K562 (cell line): ENCODE measurements around the gene RFPL4A. TPM values are rescaled to one million over a fixed set of nuclear protein-coding genes. Genes with fewer than 3 reads are reported as not detected.

ENCODE experiments used
- ATAC-seq: fragments of 200-7000 bp; cut with Tn5 transposase; 3 replicates; pipeline ENCODE4 v1.9.1; 2020; ENCODE audit warnings: moderate library complexity
- BruUV-seq: library from RNA; stranded (reverse); fragments of 400-500 nt; replicated peaks from 2 replicates; lab custom pipeline; 2021; lab: Mats Ljungman, UMichigan
- CTCF ChIA-PET: fragments of 300-600 bp; formaldehyde crosslinking; extraction: SDS; loops from one replicate; lab custom pipeline; 2021; ENCODE audit warnings: low intra/inter-chr PET ratio; lab: Yijun Ruan, JAX
- POLR2A ChIA-PET: fragments of 300-600, 350-650 bp; sonication (Branson Sonifier 250); formaldehyde crosslinking; extraction: SDS; loops from one replicate; lab custom pipeline; 2021; ENCODE audit warnings: antibody characterized with exemption, inconsistent platforms; lab: Yijun Ruan, JAX
- DNase-seq, 4 experiments: peaks; one replicate each; pipeline versions ENCODE4 v3.0.0 to v3.0.0-alpha.2; 2011 to 2018; ENCODE audit warnings: low spot score in 3 of 4, mixed read lengths in 3 of 4; ENCODE audit errors: extremely low read depth in 1 of 4
- FAIRE-seq: peaks from 2 replicates; lab custom pipeline; 2011; peaks lifted over from hg19 to GRCh38; lab: Jason Lieb, UNC
- H2AFZ ChIP-seq: 2 replicates; pipeline ENCODE4 v1.6.0; 2011; ENCODE audit warnings: low read depth, low read length, control low read depth, inconsistent platforms
- H3K27ac ChIP-seq: fragments of 200-600 bp; 3 replicates; pipeline ENCODE4 v1.8.0; 2011; ENCODE audit warnings: low read depth, mild to moderate bottlenecking, control low read depth, inconsistent platforms, low read length, moderate library complexity, mixed read lengths; ENCODE audit errors: extremely low read depth
- H3K27me3 ChIP-seq, 2 experiments: fragments of 300-600 bp in 1 of 2; 2 replicates in 1 of 2; 3 replicates in 1 of 2; pipeline versions ENCODE4 v1.6.0 to v1.8.0; 2011; ENCODE audit warnings: inconsistent platforms in 2 of 2, low read length in 2 of 2, mild to moderate bottlenecking in 1 of 2, mixed read lengths in 1 of 2, moderate library complexity in 1 of 2; ENCODE audit not compliant: control insufficient read depth in 2 of 2, insufficient read depth in 2 of 2
- H3K36me3 ChIP-seq: fragments of 300-600 bp; 3 replicates; pipeline ENCODE4 v1.8.0; 2011; ENCODE audit warnings: mild to moderate bottlenecking, low read length, inconsistent platforms; ENCODE audit not compliant: control insufficient read depth, insufficient read depth
- H3K4me1 ChIP-seq, 2 experiments: fragments of 200-600 bp in 1 of 2; replicated peaks in 1 of 2; 2 replicates in 1 of 2; 3 replicates in 1 of 2; pipeline versions ENCODE4 v1.5.1 to v1.8.0; 2011; ENCODE audit warnings: inconsistent platforms in 2 of 2, low read length in 2 of 2, mild to moderate bottlenecking in 1 of 2, mixed read lengths in 1 of 2, moderate library complexity in 1 of 2; ENCODE audit not compliant: control insufficient read depth in 2 of 2, insufficient read depth in 2 of 2
- H3K4me2 ChIP-seq: 2 replicates; pipeline ENCODE4 v1.6.1; 2011; ENCODE audit warnings: low read length, control low read depth, inconsistent platforms, mixed read lengths; ENCODE audit not compliant: insufficient read depth
- H3K4me3 ChIP-seq: fragments of 200-600 bp; sonication (generic), shearing (Covaris generic); 2 replicates; pipeline ENCODE4 v1.5.1; 2016; ENCODE audit warnings: control low read depth, inconsistent platforms
- H3K79me2 ChIP-seq: fragments of 200-600 bp; 3 replicates; pipeline ENCODE4 v1.8.0; 2011; ENCODE audit warnings: low read length, inconsistent platforms; ENCODE audit not compliant: control insufficient read depth, insufficient read depth
- H3K9ac ChIP-seq, 2 experiments: 2 replicates each; pipeline versions ENCODE4 v1.6.0 to v1.6.1; 2011; ENCODE audit warnings: low read depth in 2 of 2, low read length in 2 of 2, control low read depth in 1 of 2, inconsistent platforms in 1 of 2, mild to moderate bottlenecking in 1 of 2, mixed read lengths in 1 of 2; ENCODE audit not compliant: insufficient read depth in 1 of 2
- H3K9me1 ChIP-seq: one replicate; pipeline ENCODE4 v1.6.0; 2011; ENCODE audit warnings: inconsistent platforms, mild to moderate bottlenecking, low read length, moderate library complexity; ENCODE audit not compliant: control insufficient read depth, insufficient read depth
- H3K9me3 ChIP-seq: replicated peaks from 2 replicates; pipeline ENCODE4 v1.5.1; 2011; ENCODE audit warnings: low read depth, low read length, inconsistent platforms; ENCODE audit not compliant: control insufficient read depth, insufficient read depth
- H4K20me1 ChIP-seq: replicated peaks from 2 replicates; pipeline ENCODE4 v1.6.1; 2011; ENCODE audit warnings: low read length, inconsistent platforms, mixed read lengths; ENCODE audit not compliant: control insufficient read depth, insufficient read depth
- IRF1 ChIP-seq: sonication (generic); formaldehyde crosslinking; IDR thresholded peaks from 2 replicates; pipeline ENCODE4 v1.8.0; 2022; ENCODE audit warnings: missing genetic modification reagents, mild to moderate bottlenecking, borderline replicate concordance
- JUNB ChIP-seq: fragments of 450-650 bp; formaldehyde crosslinking; conservative IDR thresholded peaks from 2 replicates; pipeline ENCODE4 v1.4.0; 2020; ENCODE audit warnings: mild to moderate bottlenecking
- KLF13 ChIP-seq: fragments of 450-650 bp; IDR thresholded peaks from 2 replicates; pipeline ENCODE4 v1.6.1; 2016; ENCODE audit warnings: missing genetic modification characterization, low read depth, mild to moderate bottlenecking, missing compliant biosample characterization, moderate library complexity, borderline replicate concordance
- PRDM10 ChIP-seq: fragments of 450-650 bp; IDR thresholded peaks from 2 replicates; pipeline ENCODE4 v1.6.1; 2018; ENCODE audit not compliant: partially characterized antibody
- PTTG1 ChIP-seq: fragments of 450-650 bp; IDR thresholded peaks from 2 replicates; pipeline ENCODE4 v1.6.1; 2016; ENCODE audit warnings: low read depth, mild to moderate bottlenecking, missing genetic modification characterization, missing compliant biosample characterization
- SNIP1 ChIP-seq: fragments of 450-650 bp; IDR thresholded peaks from 2 replicates; pipeline ENCODE4 v1.7.1; 2017; ENCODE audit warnings: low read depth, mild to moderate bottlenecking
- SPI1 ChIP-seq: IDR thresholded peaks from 2 replicates; pipeline ENCODE4 v1.6.1; 2011; ENCODE audit warnings: low read depth, low read length, control low read depth, borderline replicate concordance
- ZNF274 ChIP-seq: IDR thresholded peaks from 2 replicates; pipeline ENCODE4 v1.6.1; 2011; ENCODE audit warnings: low read depth, mild to moderate bottlenecking, low read length, moderate library complexity, borderline replicate concordance
- WGBS: fragments of 100-300 bp; shearing (Covaris generic); methylation state at CpG from one replicate; pipeline ENCODE4 v1.1.6; 2016; ENCODE audit warnings: low coverage, mixed read lengths; ENCODE audit not compliant: insufficient coverage; ENCODE audit errors: missing lambda C conversion rate; 5-methylcytosine and 5-hydroxymethylcytosine counted together
- in situ Hi-C: fragments of 300-500 bp; cut with MboI; formaldehyde crosslinking; loops from 4 replicates; pipeline ENCODE4 v1.15.0; 2018; ENCODE audit warnings: inconsistent platforms, mixed read lengths
- intact Hi-C: fragments of 100-400 bp; cut with micrococcal nuclease; formaldehyde crosslinking; loops from 2 replicates; pipeline ENCODE4 v1.14.2; 2022
- polyA plus RNA-seq, 8 experiments: library from polyadenylated mRNA; depleted of rRNA in 4 of 8; stranded (reverse) in 5 of 8; unstranded in 3 of 8; fragments of >200 nt; fragmentation: Nextera tagmentation in 2 of 8; fragmentation: Illumina TruSeq in 1 of 8; extraction: Ambion mirVana in 2 of 8; extraction: Trizol in 1 of 8; gene quantifications; 2 replicates each; pipeline versions ENCODE4 v1.2.1 to v1.2.3, GENCODE V29; 2011 to 2014; ENCODE audit warnings: inconsistent platforms in 1 of 8, missing spikeins in 1 of 8
- total RNA-seq, 7 experiments: library from RNA; depleted of rRNA in 6 of 7; stranded (reverse); fragments of >200 nt in 6 of 7; fragmentation: Illumina TruSeq in 2 of 7; extraction: Trizol in 2 of 7; gene quantifications; 2 replicates each; pipeline versions ENCODE4 v1.2.1 to v1.2.3, GENCODE V29; 2011 to 2021; ENCODE audit warnings: low replicate concordance in 1 of 7

Gene RFPL4A
- total and polyA plus RNA-seq, 9 of the 15 experiments (the other 6 are each of a cell fraction or from before 2014, with no cell fraction given), result 0.13 to 1.1 (median 0.23) TPM; not detected in 1

- TF ChIP-seq IRF1 (CRISPR knock-in tag), result no peak
- TF ChIP-seq SNIP1, result no peak
- no peak for TF ChIP-seq JUNB
- no peak for TF ChIP-seq KLF13 (tag)
- TF ChIP-seq, all 486 proteins: peak for 0
Measured at GRCh38 chr19:55750715-55751114, 8.2 kb upstream of the RFPL4A start (continued).

GRCh38 chr19:55753401-55753800 is 5.5 kb upstream of the RFPL4A start:
- no peaks in the 10 kb centered on the region for H3K79me2 ChIP-seq
- 0% methylated on average over 3 of the region's 3 CpGs for WGBS

More at GRCh38 chr19:55753401-55753800, 5.5 kb upstream of the RFPL4A start:
- ChIA-PET CTCF (no interaction called here), POLR2A (no interaction called here)
- no peak overlapping the region for H3K9ac ChIP-seq
- no peaks in the 10 kb centered on the region for H3K9me1 ChIP-seq
- ATAC-seq (no peak), DNase-seq (no peak), FAIRE-seq (no peak)
- BruUV-seq, result no TSS peak
- peaks cover 20 to 32% of the 10 kb centered on the region in 2 experiments for H3K27me3 ChIP-seq
- H2AFZ ChIP-seq, result no peak overlapping the region
- no peaks in the 10 kb centered on the region for H3K9me3 ChIP-seq
- no peak overlapping the region for H3K4me2 ChIP-seq
- TF ChIP-seq PRDM10 (no peak), PTTG1 (tag) (no peak), ZNF274 (no peak), SPI1 (no peak)
- in situ Hi-C loops, result no loop called here
- no peaks in the 10 kb centered on the region for H4K20me1 ChIP-seq
- H3K27ac ChIP-seq, result no peak overlapping the region
- intact Hi-C loops, result no loop called here
- no peak overlapping the region for H3K4me3 ChIP-seq
- H3K36me3 ChIP-seq, result no peaks in the 10 kb centered on the region
- no peaks in the 10 kb centered on the region for H3K4me1 ChIP-seq
